ENCODE measurements around the gene CDK14. TPM values are rescaled to one million over a fixed set of nuclear protein-coding genes. Genes with fewer than 3 reads are reported as not detected.

The CDK14 gene
- total and polyA plus RNA-seq, 2 of the 8 experiments (the other 6 are each of a cell fraction or from before 2014, with no cell fraction given), result 5.5 to 47.3 TPM

- TF ChIP-seq CHD7 (IDR thresholded peaks at IDR 0.05; ENCODE audit: insufficient replicate concordance, low read length), result no peak
- TF ChIP-seq ATF3 (IDR thresholded peaks at IDR 0.05; ENCODE audit: insufficient read depth, low read depth, low read length), result no peak
- TF ChIP-seq RFX5 (IDR thresholded peaks at IDR 0.05; ENCODE audit: borderline replicate concordance, low read depth, low read length), result no peak
- TF ChIP-seq TAF7 (optimal IDR thresholded peaks at IDR 0.05; ENCODE audit: borderline replicate concordance, low read depth, low read length), result no peak
- peak; percentile 92 to 95 for TF ChIP-seq RAD21 (IDR thresholded peaks at IDR 0.05 in 1 of 2, conservative IDR thresholded peaks at IDR 0.05 in 1 of 2; ENCODE audit: low read depth in 2 of 2, low read length in 2 of 2)
- no peak for TF ChIP-seq ATF2 (IDR thresholded peaks at IDR 0.05; ENCODE audit: low read length)
Observed at GRCh38 chr7:91034459-91035368, 438.6 kb downstream of the CDK14 start (continued).
